H9 (cell line): ENCODE measurements around the gene LCMT1. TPM values are rescaled to one million over a fixed set of nuclear protein-coding genes. Genes with fewer than 3 reads are reported as not detected.

ENCODE experiments used
- DNase-seq: peaks from one replicate; pipeline ENCODE4 v3.0.0-alpha.2; 2017
- H2AFZ ChIP-seq: one replicate; pipeline ENCODE4 v1.6.1; 2013; ENCODE audit warnings: mild to moderate bottlenecking, low read length, control low read depth, moderate library complexity
- H2AK5ac ChIP-seq: 2 replicates; pipeline ENCODE4 v1.6.1; 2013; ENCODE audit warnings: low read length, control low read depth, mixed read lengths; ENCODE audit not compliant: insufficient read length
- H2BK120ac ChIP-seq: one replicate; pipeline ENCODE4 v1.6.1; 2013; ENCODE audit warnings: low read depth, mild to moderate bottlenecking, low read length, control low read depth, inconsistent platforms; ENCODE audit not compliant: poor library complexity, severe bottlenecking
- H2BK12ac ChIP-seq: 2 replicates; pipeline ENCODE4 v1.6.1; 2013; ENCODE audit warnings: low read length, control low read depth, mixed read lengths, low read depth; ENCODE audit not compliant: insufficient read length
- H2BK15ac ChIP-seq: 2 replicates; pipeline ENCODE4 v1.6.1; 2013; ENCODE audit warnings: low read depth, low read length, control low read depth
- H2BK20ac ChIP-seq: one replicate; pipeline ENCODE4 v1.6.1; 2013; ENCODE audit warnings: low read depth, mild to moderate bottlenecking, low read length, control low read depth, inconsistent platforms; ENCODE audit not compliant: poor library complexity, severe bottlenecking
- H2BK5ac ChIP-seq: 2 replicates; pipeline ENCODE4 v1.6.1; 2013; ENCODE audit warnings: low read length, control low read depth, mixed read lengths; ENCODE audit not compliant: insufficient read length
- H3K14ac ChIP-seq: 2 replicates; pipeline ENCODE4 v1.6.1; 2013; ENCODE audit warnings: low read length, control low read depth; ENCODE audit not compliant: insufficient read depth
- H3K18ac ChIP-seq: 2 replicates; pipeline ENCODE4 v1.6.1; 2013; ENCODE audit warnings: low read depth, mild to moderate bottlenecking, mixed read lengths, low read length, control low read depth; ENCODE audit not compliant: insufficient read length
- H3K23ac ChIP-seq: 2 replicates; pipeline ENCODE4 v1.6.1; 2013; ENCODE audit warnings: low read length, control low read depth, mixed read lengths, low read depth; ENCODE audit not compliant: insufficient read length
- H3K23me2 ChIP-seq: 2 replicates; pipeline ENCODE4 v1.6.1; 2013; ENCODE audit warnings: low read depth, mild to moderate bottlenecking, mixed read lengths, low read length, control low read depth; ENCODE audit not compliant: insufficient read length, poor library complexity, severe bottlenecking
- H3K27ac ChIP-seq: 2 replicates; pipeline ENCODE4 v1.5.1; 2013; ENCODE audit warnings: low read length, control low read depth, mixed read lengths, low read depth; ENCODE audit not compliant: insufficient read length
- H3K27me3 ChIP-seq: 2 replicates; pipeline ENCODE4 v1.6.1; 2013; ENCODE audit warnings: low read length, control low read depth, inconsistent platforms; ENCODE audit not compliant: insufficient read depth
- H3K4ac ChIP-seq: 2 replicates; pipeline ENCODE4 v1.6.1; 2013; ENCODE audit warnings: low read depth, mild to moderate bottlenecking, control low read depth, inconsistent platforms, low read length, moderate library complexity
- H3K4me1 ChIP-seq: 2 replicates; pipeline ENCODE4 v1.6.1; 2013; ENCODE audit warnings: low read length, control low read depth, inconsistent platforms; ENCODE audit not compliant: insufficient read depth
- H3K4me2 ChIP-seq: 2 replicates; pipeline ENCODE4 v1.6.1; 2013; ENCODE audit warnings: low read length, control low read depth, mixed read lengths; ENCODE audit not compliant: insufficient read length, insufficient read depth
- H3K56ac ChIP-seq: 2 replicates; pipeline ENCODE4 v1.6.1; 2013; ENCODE audit warnings: low read depth, mild to moderate bottlenecking, mixed read lengths, low read length, control low read depth; ENCODE audit not compliant: insufficient read length
- H3K79me1 ChIP-seq: 2 replicates; pipeline ENCODE4 v1.6.1; 2013; ENCODE audit warnings: low read depth, mild to moderate bottlenecking, moderate library complexity, low read length, control low read depth, inconsistent platforms; ENCODE audit not compliant: insufficient read depth, poor library complexity, severe bottlenecking
- H3K79me2 ChIP-seq: 2 replicates; pipeline ENCODE4 v1.6.1; 2013; ENCODE audit warnings: low read length, control low read depth, inconsistent platforms; ENCODE audit not compliant: insufficient read depth
- H3K9ac ChIP-seq: 2 replicates; pipeline ENCODE4 v1.6.1; 2013; ENCODE audit warnings: low read length, control low read depth, mixed read lengths; ENCODE audit not compliant: insufficient read length; ENCODE audit errors: extremely low read depth
- H3K9me3 ChIP-seq: one replicate; pipeline ENCODE4 v1.6.1; 2013; ENCODE audit warnings: low read depth, low read length, inconsistent platforms; ENCODE audit not compliant: control insufficient read depth
- H3T11ph ChIP-seq: one replicate; pipeline ENCODE4 v1.6.1; 2013; ENCODE audit warnings: mild to moderate bottlenecking, low read length, control low read depth, inconsistent platforms
- H4K20me1 ChIP-seq: one replicate; pipeline ENCODE4 v1.6.1; 2013; ENCODE audit not compliant: control insufficient read depth, insufficient read length, insufficient read depth
- H4K5ac ChIP-seq: 2 replicates; pipeline ENCODE4 v1.6.1; 2013; ENCODE audit warnings: low read depth, mild to moderate bottlenecking, mixed read lengths, low read length, control low read depth; ENCODE audit not compliant: insufficient read length
- H4K8ac ChIP-seq: replicated peaks from 2 replicates; pipeline ENCODE4 v1.6.1; 2013; ENCODE audit warnings: low read length, control low read depth, mixed read lengths, low read depth; ENCODE audit not compliant: insufficient read length
- H4K91ac ChIP-seq: 2 replicates; pipeline ENCODE4 v1.6.1; 2013; ENCODE audit warnings: low read depth, mild to moderate bottlenecking, moderate library complexity, mixed read lengths, low read length, control low read depth; ENCODE audit not compliant: insufficient read length
- H3K27ac Mint-ChIP-seq, 3 experiments: 2 replicates in 2 of 3; 3 replicates in 1 of 3; pipeline ENCODE4 v1.8.0; 2020 to 2021; ENCODE audit warnings: mixed read lengths in 3 of 3, mild to moderate bottlenecking in 1 of 3, moderate library complexity in 1 of 3
- H3K27me3 Mint-ChIP-seq: 2 replicates; pipeline ENCODE4 v1.8.0; 2021; ENCODE audit warnings: low read depth, mild to moderate bottlenecking, moderate library complexity, mixed read lengths
- H3K36me3 Mint-ChIP-seq, 3 experiments: 2 replicates in 2 of 3; 3 replicates in 1 of 3; pipeline ENCODE4 v1.8.0; 2020 to 2021; ENCODE audit warnings: low read depth in 3 of 3, mixed read lengths in 3 of 3; ENCODE audit not compliant: insufficient read depth in 1 of 3
- H3K4me1 Mint-ChIP-seq, 2 experiments: 2 replicates each; pipeline ENCODE4 v1.8.0; 2020; ENCODE audit warnings: mixed read lengths in 2 of 2
- H3K4me3 Mint-ChIP-seq, 2 experiments: 2 replicates in 1 of 2; 3 replicates in 1 of 2; pipeline ENCODE4 v1.8.0; 2020 to 2021; ENCODE audit warnings: mild to moderate bottlenecking in 2 of 2, mixed read lengths in 2 of 2, moderate library complexity in 1 of 2
- H3K9me3 Mint-ChIP-seq, 2 experiments: 2 replicates in 1 of 2; 3 replicates in 1 of 2; pipeline ENCODE4 v1.8.0; 2020; ENCODE audit warnings: mild to moderate bottlenecking in 2 of 2, mixed read lengths in 2 of 2, moderate library complexity in 1 of 2
- WGBS: extraction: QIAGEN DNeasy Blood & Tissue Kit; methylation state at CpG from one replicate; pipeline ENCODE4 v1.1.7; 2013; ENCODE audit warnings: missing lambda C conversion rate, low lambda C conversion rate, mixed read lengths; ENCODE audit not compliant: insufficient read length; ENCODE audit errors: extremely low coverage; 5-methylcytosine and 5-hydroxymethylcytosine counted together
- total RNA-seq: library from RNA; stranded (reverse); gene quantifications from 2 replicates; pipeline ENCODE4 v1.2.1, GENCODE V29; 2021
- TF ChIP-seq, protein P1 (sequence below): fragments of 200-600 bp; sonication (generic); conservative IDR thresholded peaks from 3 replicates; pipeline ENCODE4 v1.8.0; 2021; ENCODE audit warnings: antibody characterized with exemption, mild to moderate bottlenecking

The LCMT1 gene
- total RNA-seq, 1 experiment from 2014 or later, result 81.2 TPM

DNA sequence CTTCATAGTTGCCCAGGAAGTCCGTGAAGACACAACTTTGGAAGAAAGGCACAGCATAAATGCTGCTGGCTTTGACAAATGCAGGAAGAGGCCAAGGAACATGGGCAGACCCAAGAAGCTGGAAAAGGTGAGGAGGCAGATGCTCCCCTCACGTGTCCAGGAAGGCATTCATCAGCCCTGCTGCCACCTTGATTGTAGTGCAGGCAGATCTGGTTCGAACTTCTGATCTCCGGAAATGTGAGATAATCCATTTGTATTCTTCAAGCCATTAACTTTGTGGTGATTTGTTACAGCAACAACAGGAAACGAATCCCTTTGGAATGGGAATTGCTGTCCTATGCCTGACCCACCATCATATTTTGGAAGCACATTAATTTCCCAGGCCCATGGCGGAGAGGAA is 28.5 kb upstream of the LCMT1 start:
- H2BK15ac ChIP-seq, result no peak overlapping the region
- no peak for DNase-seq
- no peak overlapping the region for H3K18ac ChIP-seq
- no peak overlapping the region for H4K8ac ChIP-seq
- no peaks in the 10 kb centered on the region for H3K9me3 ChIP-seq
- Mint-ChIP-seq H3K27ac (no peak overlapping the region), H3K36me3 (no peaks in the 10 kb centered on the region), H3K4me1 (no peaks in the 10 kb centered on the region), H3K4me3 (no peak overlapping the region), H3K27me3 (no peaks in the 10 kb centered on the region; the same call in 1 of the 2 replicates), H3K9me3 (no peaks in the 10 kb centered on the region; a peak in 1 of 5 replicates)
- H3K4ac ChIP-seq, result no peak overlapping the region
- no peak overlapping the region for H3K4me2 ChIP-seq
- H3K79me2 ChIP-seq, result no peaks in the 10 kb centered on the region
- H3K14ac ChIP-seq, result no peak overlapping the region
- H3K23me2 ChIP-seq, result no peaks in the 10 kb centered on the region
- no peak overlapping the region for H3K56ac ChIP-seq
- H4K5ac ChIP-seq, result no peak overlapping the region
- no peak overlapping the region for H3K27ac ChIP-seq
- no peak overlapping the region for H3T11ph ChIP-seq
- H4K91ac ChIP-seq, result no peak overlapping the region
- no peak overlapping the region for H2BK5ac ChIP-seq
- H3K79me1 ChIP-seq, result no peaks in the 10 kb centered on the region
- TF ChIP-seq, protein P1, sequence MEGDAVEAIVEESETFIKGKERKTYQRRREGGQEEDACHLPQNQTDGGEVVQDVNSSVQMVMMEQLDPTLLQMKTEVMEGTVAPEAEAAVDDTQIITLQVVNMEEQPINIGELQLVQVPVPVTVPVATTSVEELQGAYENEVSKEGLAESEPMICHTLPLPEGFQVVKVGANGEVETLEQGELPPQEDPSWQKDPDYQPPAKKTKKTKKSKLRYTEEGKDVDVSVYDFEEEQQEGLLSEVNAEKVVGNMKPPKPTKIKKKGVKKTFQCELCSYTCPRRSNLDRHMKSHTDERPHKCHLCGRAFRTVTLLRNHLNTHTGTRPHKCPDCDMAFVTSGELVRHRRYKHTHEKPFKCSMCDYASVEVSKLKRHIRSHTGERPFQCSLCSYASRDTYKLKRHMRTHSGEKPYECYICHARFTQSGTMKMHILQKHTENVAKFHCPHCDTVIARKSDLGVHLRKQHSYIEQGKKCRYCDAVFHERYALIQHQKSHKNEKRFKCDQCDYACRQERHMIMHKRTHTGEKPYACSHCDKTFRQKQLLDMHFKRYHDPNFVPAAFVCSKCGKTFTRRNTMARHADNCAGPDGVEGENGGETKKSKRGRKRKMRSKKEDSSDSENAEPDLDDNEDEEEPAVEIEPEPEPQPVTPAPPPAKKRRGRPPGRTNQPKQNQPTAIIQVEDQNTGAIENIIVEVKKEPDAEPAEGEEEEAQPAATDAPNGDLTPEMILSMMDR, result no peak
- no peaks in the 10 kb centered on the region for H3K27me3 ChIP-seq
- no peak overlapping the region for H2BK12ac ChIP-seq
- WGBS, result no CpG with 5 or more reads among the region's 6 CpGs
- no peak overlapping the region for H2AK5ac ChIP-seq
- no peak overlapping the region for H2BK120ac ChIP-seq
- H3K9ac ChIP-seq, result no peak overlapping the region
- no peak overlapping the region for H3K23ac ChIP-seq
- H2BK20ac ChIP-seq, result no peak overlapping the region
- H4K20me1 ChIP-seq, result no peaks in the 10 kb centered on the region
- no peaks in the 10 kb centered on the region for H3K4me1 ChIP-seq
- no peak overlapping the region for H2AFZ ChIP-seq
